Osteoblast (primary cell): ENCODE data around the gene CDC7. TPM values are rescaled to one million over a fixed set of nuclear protein-coding genes. Genes with fewer than 3 reads are reported as not detected.
A peak's percentile ranks its signal among the peaks of the same experiment; 100 is the strongest.
"Not testable (repeated sequence)": the region's sequence is repeated elsewhere in the genome, so short reads cannot be mapped to it uniquely, and the experiment has no call there.

Source experiments
- DNase-seq: peaks from one replicate; pipeline ENCODE4 v3.0.0; 2011; ENCODE audit warnings: low spot score, mixed read lengths; ENCODE audit not compliant: insufficient read length; ENCODE audit errors: missing footprints
- H2AFZ ChIP-seq: 2 replicates; pipeline ENCODE4 v1.6.0; 2011; ENCODE audit warnings: mild to moderate bottlenecking, low read length
- H3K27ac ChIP-seq: 2 replicates; pipeline ENCODE4 v1.5.1; 2011; ENCODE audit warnings: mild to moderate bottlenecking, low read depth, low read length, moderate library complexity
- H3K27me3 ChIP-seq: 2 replicates; pipeline ENCODE4 v1.6.0; 2012; ENCODE audit warnings: mild to moderate bottlenecking, control low read depth, inconsistent platforms, low read length, moderate library complexity; ENCODE audit not compliant: insufficient read depth
- H3K36me3 ChIP-seq: 2 replicates; pipeline ENCODE4 v1.5.1; 2011; ENCODE audit warnings: mild to moderate bottlenecking, low read length, control low read depth, moderate library complexity; ENCODE audit not compliant: insufficient read depth
- H3K4me1 ChIP-seq: 2 replicates; pipeline ENCODE4 v1.5.1; 2011; ENCODE audit warnings: mild to moderate bottlenecking, low read length, control low read depth, moderate library complexity; ENCODE audit not compliant: insufficient read depth
- H3K4me2 ChIP-seq: 2 replicates; pipeline ENCODE4 v1.6.0; 2011; ENCODE audit warnings: mild to moderate bottlenecking, low read length; ENCODE audit not compliant: insufficient read depth
- H3K4me3 ChIP-seq: fragments of 200-600 bp; sonication (generic); 3 replicates; pipeline ENCODE4 v1.5.1; 2012; ENCODE audit warnings: mild to moderate bottlenecking, low read length, inconsistent platforms; ENCODE audit not compliant: insufficient read depth
- H3K79me2 ChIP-seq: 2 replicates; pipeline ENCODE4 v1.6.0; 2012; ENCODE audit warnings: mild to moderate bottlenecking, low read length, control low read depth, inconsistent platforms; ENCODE audit not compliant: insufficient read depth
- H3K9me3 ChIP-seq: 2 replicates; pipeline ENCODE4 v1.5.1; 2011; ENCODE audit warnings: low read depth, low read length, control low read depth
- H4K20me1 ChIP-seq: 2 replicates; pipeline ENCODE4 v1.6.0; 2012; ENCODE audit warnings: mild to moderate bottlenecking, low read length, control low read depth; ENCODE audit not compliant: insufficient read depth
- total RNA-seq: library from RNA; depleted of rRNA; stranded (reverse); fragments of >200 nt; gene quantifications from 2 replicates; pipeline ENCODE4 v1.2.3, GENCODE V29; 2012
- TF ChIP-seq, protein P1 (sequence below): IDR thresholded peaks from 2 replicates; pipeline ENCODE4 v1.5.1; 2011; ENCODE audit warnings: mild to moderate bottlenecking, low read depth, low read length, moderate library complexity; ENCODE audit errors: extremely low read depth

The CDC7 gene
- total RNA-seq, result 2.9 and 3.3 TPM in 2 replicates

- Histone ChIP-seq H3K4me3 (peak within 1 kb of the TSS; percentile 94), H3K79me2 (peaks cover 28% of the 10 kb centered on the region), H4K20me1 (no peaks in the 10 kb centered on the region), H3K27ac (peak within 1 kb of the TSS; percentile 92), H3K4me1 (peaks cover 20% of the 10 kb centered on the region), H2AFZ (peak within 1 kb of the TSS; percentile 99), H3K4me2 (peak within 1 kb of the TSS; percentile 97), H3K27me3 (peaks cover 1% of the 10 kb centered on the region), H3K9me3 (no peaks in the 10 kb centered on the region), H3K36me3 (no peaks in the 10 kb centered on the region)
- peak; percentile 92 for DNase-seq
- TF ChIP-seq, protein P1, sequence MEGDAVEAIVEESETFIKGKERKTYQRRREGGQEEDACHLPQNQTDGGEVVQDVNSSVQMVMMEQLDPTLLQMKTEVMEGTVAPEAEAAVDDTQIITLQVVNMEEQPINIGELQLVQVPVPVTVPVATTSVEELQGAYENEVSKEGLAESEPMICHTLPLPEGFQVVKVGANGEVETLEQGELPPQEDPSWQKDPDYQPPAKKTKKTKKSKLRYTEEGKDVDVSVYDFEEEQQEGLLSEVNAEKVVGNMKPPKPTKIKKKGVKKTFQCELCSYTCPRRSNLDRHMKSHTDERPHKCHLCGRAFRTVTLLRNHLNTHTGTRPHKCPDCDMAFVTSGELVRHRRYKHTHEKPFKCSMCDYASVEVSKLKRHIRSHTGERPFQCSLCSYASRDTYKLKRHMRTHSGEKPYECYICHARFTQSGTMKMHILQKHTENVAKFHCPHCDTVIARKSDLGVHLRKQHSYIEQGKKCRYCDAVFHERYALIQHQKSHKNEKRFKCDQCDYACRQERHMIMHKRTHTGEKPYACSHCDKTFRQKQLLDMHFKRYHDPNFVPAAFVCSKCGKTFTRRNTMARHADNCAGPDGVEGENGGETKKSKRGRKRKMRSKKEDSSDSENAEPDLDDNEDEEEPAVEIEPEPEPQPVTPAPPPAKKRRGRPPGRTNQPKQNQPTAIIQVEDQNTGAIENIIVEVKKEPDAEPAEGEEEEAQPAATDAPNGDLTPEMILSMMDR, result peak; percentile 34
These were observed at the start of gene CDC7 for GRCh38 chr1:91500756-91501522. CDC7 (plus strand) TSS chr1:91500851; CDS start chr1:91501717, 866 bp downstream.

GRCh38 chr1:91454136-91454535 is 46.5 kb upstream of the CDC7 start:
- H3K4me3 ChIP-seq, result no peak overlapping the region
- H4K20me1 ChIP-seq, result no peaks in the 10 kb centered on the region
- TF ChIP-seq, protein P1, result no peak
- H3K79me2 ChIP-seq, result no peaks in the 10 kb centered on the region
- no peak overlapping the region for H3K27ac ChIP-seq
- no peak for DNase-seq
- no peaks in the 10 kb centered on the region for H3K36me3 ChIP-seq
- no peaks in the 10 kb centered on the region for H3K4me1 ChIP-seq
- H3K4me2 ChIP-seq, result no peak overlapping the region
- H2AFZ ChIP-seq, result no peak overlapping the region
- no peaks in the 10 kb centered on the region for H3K27me3 ChIP-seq
- H3K9me3 ChIP-seq, result no peaks in the 10 kb centered on the region

DNA sequence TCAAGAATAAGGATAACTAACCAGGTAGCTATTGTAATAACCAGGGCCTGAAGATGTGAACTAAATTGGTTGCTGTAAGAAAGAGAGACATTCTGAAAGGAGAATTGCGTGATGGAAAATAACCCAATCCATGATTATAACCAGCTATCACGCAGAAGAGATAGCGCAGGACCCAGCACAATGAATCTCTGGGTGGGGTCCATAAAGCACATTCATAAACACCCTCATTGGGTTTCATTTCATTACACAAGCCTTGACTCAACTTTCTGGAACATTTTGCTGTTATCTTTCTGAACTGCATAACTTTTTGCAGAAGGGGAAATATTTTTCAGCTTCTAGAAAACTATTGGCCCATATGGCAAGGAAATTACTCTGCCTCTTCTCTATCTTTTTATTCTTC is 45.3 kb upstream of the CDC7 start:
- Histone ChIP-seq H2AFZ (no peak overlapping the region), H3K36me3 (no peaks in the 10 kb centered on the region), H3K4me3 (no peak overlapping the region), H3K27ac (no peak overlapping the region), H3K4me2 (no peak overlapping the region), H3K9me3 (no peaks in the 10 kb centered on the region), H4K20me1 (no peaks in the 10 kb centered on the region), H3K4me1 (no peaks in the 10 kb centered on the region), H3K79me2 (no peaks in the 10 kb centered on the region), H3K27me3 (no peaks in the 10 kb centered on the region)
- TF ChIP-seq, protein P1, result no peak
- DNase-seq, result no peak

DNA sequence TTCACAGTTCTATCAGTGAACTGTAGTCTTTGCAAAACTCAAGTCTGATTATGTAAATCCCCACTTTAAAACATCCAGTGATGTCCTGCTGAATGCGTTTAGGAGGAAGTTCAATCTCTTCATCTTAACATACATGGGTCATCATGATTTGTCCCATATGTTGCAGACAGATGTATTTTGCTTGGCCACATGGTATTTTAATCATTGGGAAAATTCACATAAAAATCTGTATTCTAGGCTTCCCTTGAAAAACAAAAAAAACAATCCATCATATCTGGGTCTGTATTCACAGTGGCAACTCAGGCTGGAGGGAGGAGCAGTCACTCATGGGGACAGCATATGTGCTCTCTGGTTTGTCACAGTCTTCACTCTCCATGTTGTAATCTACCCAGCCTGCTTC is 44.8 kb upstream of the CDC7 start:
- no peak overlapping the region for H3K4me3 ChIP-seq
- no peaks in the 10 kb centered on the region for H4K20me1 ChIP-seq
- DNase-seq, result no peak
- H3K79me2 ChIP-seq, result no peaks in the 10 kb centered on the region
- no peaks in the 10 kb centered on the region for H3K9me3 ChIP-seq
- no peak overlapping the region for H3K27ac ChIP-seq
- H3K36me3 ChIP-seq, result no peaks in the 10 kb centered on the region
- H3K4me2 ChIP-seq, result no peak overlapping the region
- TF ChIP-seq, protein P1, result no peak
- no peak overlapping the region for H2AFZ ChIP-seq
- no peaks in the 10 kb centered on the region for H3K4me1 ChIP-seq
- no peaks in the 10 kb centered on the region for H3K27me3 ChIP-seq

DNA sequence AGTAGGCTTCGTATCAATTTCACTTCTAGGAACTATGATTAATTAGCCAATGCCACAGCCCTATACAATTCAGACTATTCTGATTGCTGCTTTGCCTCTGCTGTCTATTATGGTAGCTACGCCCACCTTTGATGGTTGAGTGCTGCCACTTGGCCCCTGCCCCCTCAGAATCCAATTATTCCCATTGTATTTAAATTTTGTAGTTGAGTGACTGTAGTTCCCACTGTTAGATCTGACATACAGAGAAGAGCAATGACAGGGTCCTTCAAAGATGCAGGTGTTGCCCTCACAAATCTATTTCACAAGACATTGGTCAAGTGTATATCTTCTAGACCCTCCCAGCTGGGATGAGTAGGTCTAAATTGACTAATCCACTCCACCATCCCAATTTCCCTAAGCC is 35.3 kb upstream of the CDC7 start:
- not testable (repeated sequence) for H3K36me3 ChIP-seq, H3K4me2 ChIP-seq, H3K4me3 ChIP-seq, DNase-seq, H2AFZ ChIP-seq, H3K27ac ChIP-seq, H4K20me1 ChIP-seq, H3K4me1 ChIP-seq, H3K79me2 ChIP-seq, H3K9me3 ChIP-seq, H3K27me3 ChIP-seq
